HG03196 (cell line): Measurements from ENCODE around the gene SYT17.

Experiments used
- ATAC-seq: cut with Tn5 transposase; IDR thresholded peaks from one replicate; pipeline ENCODE4 v1.9.1; 2021; ENCODE audit not compliant: unreplicated experiment

The SYT17 gene

DNA sequence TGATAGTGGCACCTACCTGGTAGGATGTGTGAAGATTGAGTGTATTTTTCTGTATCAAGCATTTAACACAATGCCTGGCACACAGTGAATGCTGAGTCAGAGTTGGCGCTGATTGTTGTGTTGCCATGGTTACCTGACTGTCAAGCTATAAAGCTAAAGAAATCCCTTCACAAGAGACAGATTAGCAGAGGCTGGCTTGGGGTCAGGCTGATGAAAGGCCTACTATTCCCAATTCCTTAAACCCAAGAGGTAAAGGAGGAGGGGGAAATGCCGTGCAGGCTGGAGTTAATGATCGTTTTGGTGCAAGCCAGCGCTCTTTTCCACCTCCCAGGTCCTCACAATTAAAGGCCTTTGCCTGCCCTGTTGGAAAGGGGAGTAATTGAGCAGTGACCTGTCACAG is 123.4 kb downstream of the SYT17 start:
- no peak for ATAC-seq

DNA sequence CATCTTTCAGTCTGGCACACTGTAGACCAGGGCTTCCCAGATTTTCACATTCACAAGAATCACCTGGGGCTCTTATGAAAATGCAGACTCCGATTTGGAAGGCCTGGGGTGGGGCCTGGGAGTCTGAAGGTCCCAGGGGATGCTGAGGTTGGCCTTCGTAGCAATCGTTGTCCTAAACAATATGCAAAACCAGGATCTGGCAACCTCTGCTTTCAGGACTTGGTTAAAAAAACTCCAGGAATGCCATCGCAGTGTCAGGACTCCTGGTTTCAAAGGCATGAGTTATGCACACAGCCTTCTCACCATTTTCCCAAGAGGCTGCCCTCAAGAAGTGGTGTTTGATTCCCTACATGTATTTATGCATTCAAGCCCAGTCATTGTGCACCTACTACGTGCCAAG is 124.1 kb downstream of the SYT17 start:
- no peak for ATAC-seq

DNA sequence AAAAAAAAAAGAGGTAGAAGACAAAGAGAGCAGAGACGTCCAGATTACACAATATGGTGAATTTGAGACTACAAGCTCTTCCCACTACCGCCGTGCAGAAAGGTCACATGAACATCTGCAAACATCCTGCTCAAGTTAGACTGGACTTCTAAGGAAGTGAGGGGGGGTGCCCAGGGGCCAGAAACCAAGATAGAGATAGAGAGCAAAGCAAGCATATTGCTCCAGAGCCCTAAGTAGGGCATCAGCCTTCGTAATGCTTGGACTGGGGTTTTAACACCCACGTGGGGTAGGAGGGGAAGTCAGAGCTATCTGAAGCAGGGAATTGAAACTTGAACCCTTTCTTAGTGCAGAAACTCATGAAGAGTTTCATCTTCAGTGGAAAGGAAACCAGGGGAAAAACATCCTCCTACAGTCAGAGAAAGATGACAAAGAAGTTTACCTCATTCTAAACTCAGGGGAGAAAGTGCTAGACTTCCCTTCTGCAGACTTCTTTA is 126.2 kb downstream of the SYT17 start:
- peak; percentile 69 for ATAC-seq

GRCh38 chr16:19295393-19295792 is 127.4 kb downstream of the SYT17 start:
- ATAC-seq, result no peak

DNA sequence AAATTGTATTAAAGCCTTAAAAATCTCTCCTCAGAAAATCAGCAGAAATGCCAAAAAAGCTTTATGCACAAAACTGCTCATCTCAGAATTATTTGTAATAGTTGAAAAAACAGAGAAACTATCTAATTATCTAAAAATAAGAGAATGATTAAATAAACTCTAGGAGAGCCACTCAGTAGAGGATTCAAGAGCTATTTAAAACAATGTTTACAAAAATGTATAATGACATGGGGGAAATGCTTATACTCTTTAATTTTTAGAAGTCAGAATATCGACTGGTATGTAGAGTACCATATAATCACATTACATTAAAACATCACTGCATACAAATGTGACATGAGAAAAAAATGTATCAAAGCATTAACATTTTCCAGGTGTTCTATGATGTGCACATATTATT is 129.4 kb downstream of the SYT17 start:
- no peak for ATAC-seq

GRCh38 chr16:19299565-19299964 is 131.5 kb downstream of the SYT17 start:
- ATAC-seq, result no peak

DNA sequence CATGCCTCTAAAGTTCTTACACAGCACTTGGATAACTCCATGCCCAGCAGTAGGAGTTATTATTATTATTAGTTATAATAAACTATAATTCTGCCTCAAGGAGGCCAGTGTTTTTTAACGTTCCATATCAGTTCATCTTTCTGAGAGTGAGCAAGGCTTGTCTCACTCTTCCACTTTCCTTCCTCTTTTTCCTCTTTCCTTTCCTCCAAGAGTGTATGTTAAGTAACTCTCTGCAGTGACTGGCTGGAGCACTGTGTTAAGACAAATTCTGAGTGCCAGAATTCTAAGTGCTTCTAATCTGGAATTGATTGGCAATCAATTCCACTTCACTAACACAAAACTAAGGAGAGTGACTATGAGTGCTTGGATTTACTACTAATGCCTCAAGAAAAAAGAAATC is 133.9 kb downstream of the SYT17 start:
- ATAC-seq, result no peak

DNA sequence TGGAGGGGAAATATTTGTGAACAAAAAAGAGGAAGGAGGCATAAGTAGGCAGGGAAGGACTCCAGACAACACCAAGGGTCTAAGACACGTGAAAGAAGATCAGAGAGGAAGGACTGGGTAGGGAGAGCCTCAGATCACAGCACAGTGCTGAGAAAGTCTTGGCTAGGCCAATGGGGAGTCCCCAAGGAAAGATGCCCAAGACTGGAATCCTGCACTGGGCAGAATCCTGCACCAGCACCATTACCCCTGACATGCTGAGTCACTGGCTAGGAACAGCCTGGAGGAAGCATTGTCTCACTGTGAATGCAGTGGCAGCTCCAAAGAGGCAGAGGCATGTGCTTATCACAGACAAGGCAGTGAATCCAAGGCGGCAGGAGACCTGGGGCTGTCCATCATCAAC is 136.7 kb downstream of the SYT17 start:
- no peak for ATAC-seq

GRCh38 chr16:19305443-19305842 is 137.4 kb downstream of the SYT17 start:
- no peak for ATAC-seq

- no peak for ATAC-seq
Observed at GRCh38 chr16:19307587-19308241, 139.7 kb downstream of the SYT17 start.

DNA sequence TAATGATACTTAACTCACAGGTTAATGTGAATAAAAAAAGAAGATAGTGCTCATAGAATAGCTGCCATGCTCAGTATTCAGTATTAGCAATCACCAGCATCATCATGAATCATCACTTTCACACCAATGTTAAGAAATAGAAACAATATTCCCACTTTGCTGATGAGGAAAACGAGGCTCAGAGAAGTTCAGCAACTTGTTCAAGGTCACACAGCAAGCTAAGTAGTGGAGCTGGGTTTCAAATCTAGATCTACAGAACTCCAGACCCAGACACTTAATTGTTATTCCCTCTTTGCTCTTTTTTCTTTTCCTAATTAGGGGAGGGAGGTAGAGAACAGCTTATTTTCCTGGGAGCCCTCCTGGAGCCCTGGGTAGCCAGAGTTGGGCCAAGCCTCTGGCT is 140.4 kb downstream of the SYT17 start:
- no peak for ATAC-seq

GRCh38 chr16:19309178-19309577 is 141.1 kb downstream of the SYT17 start:
- no peak for ATAC-seq

GRCh38 chr16:19314718-19315425 is 146.8 kb downstream of the SYT17 start:
- ATAC-seq, result no peak

DNA sequence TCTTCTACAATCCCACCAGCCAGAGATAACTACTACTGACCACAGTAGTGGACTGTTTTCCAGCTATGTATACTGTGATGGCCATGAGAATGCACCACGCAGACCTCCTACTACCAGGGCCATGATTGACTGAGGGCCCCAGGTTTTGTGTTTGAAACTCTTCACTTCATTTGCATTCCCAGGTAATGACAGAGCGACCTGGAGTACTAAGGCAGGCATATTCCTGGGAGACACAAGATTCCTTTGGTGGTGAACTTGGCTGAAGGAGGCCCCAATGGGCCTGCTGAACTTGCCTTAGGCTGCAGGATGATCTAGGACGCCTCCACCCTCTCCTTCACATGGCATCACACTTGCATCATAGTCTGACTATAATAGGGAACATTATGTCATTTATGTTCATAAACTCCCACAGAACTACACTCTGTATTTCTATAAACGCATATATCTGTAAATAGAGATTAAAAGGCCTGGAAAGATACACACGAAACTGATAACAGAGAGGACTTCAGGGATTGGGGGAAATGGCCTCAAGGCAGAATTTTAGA is 147.9 kb downstream of the SYT17 start:
- no peak for ATAC-seq

- ATAC-seq, result no peak
Observed at GRCh38 chr16:19316846-19317245, 148.8 kb downstream of the SYT17 start.
